ENCODE results near the gene KLK15. TPM values are rescaled to one million over a fixed set of nuclear protein-coding genes. Genes with fewer than 3 reads are reported as not detected.
"Not testable (repeated sequence)": the region's sequence is repeated elsewhere in the genome, so short reads cannot be mapped to it uniquely, and the experiment has no call there.

The KLK15 gene
- polyA plus RNA-seq, 3 donors, result 0.10 TPM; not detected in 2

GRCh38 chr19:50790922-50791467, 42.4 kb downstream of the KLK15 start:
- 82 to 85% (median 83%) methylated on average over 6 of the region's 6 CpGs for WGBS, 3 donors

GRCh38 chr19:50790396-50790795, 43.0 kb downstream of the KLK15 start, which contains the start of gene ACP4:
Gene ACP4, plus strand, starts transcription at chr19:50790415. Its CDS starts 0 bp downstream, at chr19:50790415.
- no peak within 1 kb of the TSS for H3K27ac ChIP-seq (ENCODE audit: low read depth, low read length)
- WGBS, 3 donors, result 83 to 93% (median 93%) methylated on average over 14 to 15 of the region's 15 CpGs

More at GRCh38 chr19:50790922-50791467, 42.4 kb downstream of the KLK15 start:
- no peak overlapping the region for H3K27ac ChIP-seq (ENCODE audit: low read depth, low read length)

- WGBS, 3 donors, result 81 to 87% (median 84%) methylated on average over 12 of the region's 12 CpGs
These were observed 48.0 kb downstream of the KLK15 start for GRCh38 chr19:50785329-50785728.

GRCh38 chr19:50784710-50785109, 48.7 kb downstream of the KLK15 start:
- 91 to 96% (median 96%) methylated on average over 3 of the region's 3 CpGs for WGBS, 3 donors
- H3K27ac ChIP-seq (ENCODE audit: low read depth, low read length), result no peak overlapping the region

More at GRCh38 chr19:50785329-50785728, 48.0 kb downstream of the KLK15 start:
- no peak overlapping the region for H3K27ac ChIP-seq (ENCODE audit: low read depth, low read length)

GRCh38 chr19:50783848-50784152, 49.6 kb downstream of the KLK15 start:
- 29 to 35% (median 32%) methylated on average over 8 of the region's 8 CpGs for WGBS, 3 donors
- not testable (repeated sequence) for H3K27ac ChIP-seq (ENCODE audit: low read depth, low read length)

GRCh38 chr19:50780753-50781435, 52.5 kb downstream of the KLK15 start:
- no peak overlapping the region for H3K27ac ChIP-seq (ENCODE audit: low read depth, low read length)
- WGBS, 3 donors, result 48 to 58% (median 55%) methylated on average over 16 of the region's 16 CpGs

- no peak overlapping the region for H3K27ac ChIP-seq (ENCODE audit: low read depth, low read length)
- 33 to 40% (median 35%) methylated on average over 25 of the region's 25 CpGs for WGBS, 3 donors
These were observed 53.6 kb downstream of the KLK15 start for GRCh38 chr19:50779504-50780457.

GRCh38 chr19:50778906-50779430, 54.4 kb downstream of the KLK15 start:
- H3K27ac ChIP-seq (ENCODE audit: low read depth, low read length), result no peak overlapping the region
- WGBS, 3 donors, result 41 to 58% (median 51%) methylated on average over 7 of the region's 7 CpGs

- WGBS, 3 donors, result 1 to 2% (median 2%) methylated on average over 30 of the region's 30 CpGs
- no peak overlapping the region for H3K27ac ChIP-seq (ENCODE audit: low read depth, low read length)
These were observed 55.5 kb downstream of the KLK15 start for GRCh38 chr19:50777830-50778303.

GRCh38 chr19:50777261-50777660, 56.1 kb downstream of the KLK15 start:
- 30 to 52% (median 48%) methylated on average over 4 of the region's 4 CpGs for WGBS, 3 donors
- no peak overlapping the region for H3K27ac ChIP-seq (ENCODE audit: low read depth, low read length)

- WGBS, 3 donors, result 79 to 87% (median 80%) methylated on average over 5 of the region's 5 CpGs
These were observed 57.2 kb downstream of the KLK15 start for GRCh38 chr19:50776131-50776530.

More at GRCh38 chr19:50776131-50776530, 57.2 kb downstream of the KLK15 start:
- no peak overlapping the region for H3K27ac ChIP-seq (ENCODE audit: low read depth, low read length)

Other genes starting within 250 kb of the KLK15 start
- under 1 TPM; 0.07 to 0.24 (median 0.11) TPM for gene SYT3, start 193.7 kb downstream of the KLK15 start, polyA plus RNA-seq
- gene C19orf81, start 184.1 kb downstream of the KLK15 start, polyA plus RNA-seq, result 1 to 10 TPM in 1 of 3 donors, not detected in 2; 1.5 TPM
- gene SHANK1, start 113.8 kb downstream of the KLK15 start, polyA plus RNA-seq, result 1 to 10 TPM in 1 of 3 donors, under 1 TPM in 2; 0.02 to 1.1 (median 0.33) TPM
- 10 to 100 TPM in 1 of 3 donors, 1 to 10 TPM in 2; 4.8 to 11.4 (median 5.3) TPM for gene CLEC11A, start 110.2 kb downstream of the KLK15 start, polyA plus RNA-seq
- gene GPR32, start 63.1 kb downstream of the KLK15 start, polyA plus RNA-seq, result not detected
- gene ACP4, start 43.2 kb downstream of the KLK15 start, polyA plus RNA-seq, result not detected
- 1,000 to 10,000 TPM in 1 of 3 donors, under 1 TPM in 1, not detected in 1; 0.92 to 1,524 TPM for gene KLK1, start 9.8 kb downstream of the KLK15 start, polyA plus RNA-seq
- gene KLK3, start 21.3 kb upstream of the KLK15 start, polyA plus RNA-seq, result under 1 TPM in 1 of 3 donors, not detected in 2; 0.05 TPM
- under 1 TPM in 1 of 3 donors, not detected in 2; 0.03 TPM for gene KLK2, start 39.9 kb upstream of the KLK15 start, polyA plus RNA-seq
- not detected for gene KLK4, start 77.8 kb upstream of the KLK15 start, polyA plus RNA-seq
- 1 to 10 TPM in 1 of 3 donors, under 1 TPM in 1, not detected in 1; 0.28 to 1.3 TPM for gene KLK5, start 119.5 kb upstream of the KLK15 start, polyA plus RNA-seq
- gene KLK6, start 136.0 kb upstream of the KLK15 start, polyA plus RNA-seq, result under 1 TPM in 2 of 3 donors, not detected in 1; 0.03 to 0.18 TPM
- gene KLK7, start 150.3 kb upstream of the KLK15 start, polyA plus RNA-seq, result 1 to 10 TPM in 1 of 3 donors, under 1 TPM in 2; 0.03 to 1.3 (median 0.86) TPM
- gene KLK8, start 168.0 kb upstream of the KLK15 start, polyA plus RNA-seq, result 1 to 10 TPM in 2 of 3 donors, under 1 TPM in 1; 0.97 to 6.6 (median 1.3) TPM
- gene KLK10, start 186.1 kb upstream of the KLK15 start, polyA plus RNA-seq, result 1 to 10 TPM in 1 of 3 donors, under 1 TPM in 2; 0.15 to 1.3 (median 0.90) TPM
- 10 to 100 TPM in 1 of 3 donors, 1 to 10 TPM in 2; 4.3 to 12.1 (median 9.5) TPM for gene KLK11, start 193.0 kb upstream of the KLK15 start, polyA plus RNA-seq
- under 1 TPM in 1 of 3 donors, not detected in 2; 0.55 TPM for gene KLK12, start 201.4 kb upstream of the KLK15 start, polyA plus RNA-seq
- 1 to 10 TPM in 2 of 3 donors, not detected in 1; 1.2 to 1.3 TPM for gene KLK13, start 231.5 kb upstream of the KLK15 start, polyA plus RNA-seq
- gene KLK14, start 249.3 kb upstream of the KLK15 start, polyA plus RNA-seq, result under 1 TPM in 2 of 3 donors, not detected in 1; 0.07 to 0.20 TPM

Measured in adipose tissue (tissue), 3 donors.